HL-60 (cell line): ENCODE results near the gene ITPRIP.

Experiments used
- DNase-seq, 2 experiments: peaks; one replicate each; pipeline ENCODE4 v3.0.0-alpha.2; 2010 to 2020; ENCODE audit warnings: low read depth in 1 of 2, low spot score in 1 of 2
- H3K27ac ChIP-seq: fragments of 250-450 bp; sonication (Bioruptor Pico); replicated peaks from 2 replicates; pipeline ENCODE4 v1.5.1; 2020; ENCODE audit warnings: mild to moderate bottlenecking, moderate library complexity
- H3K27me3 ChIP-seq: fragments of 250-450 bp; sonication (Bioruptor Pico); 2 replicates; pipeline ENCODE4 v1.5.1; 2021; ENCODE audit warnings: mild to moderate bottlenecking, moderate library complexity; ENCODE audit not compliant: insufficient read depth, poor library complexity, severe bottlenecking
- H3K4me3 ChIP-seq: replicated peaks from 2 replicates; pipeline ENCODE4 v1.5.1; 2011; ENCODE audit warnings: mild to moderate bottlenecking, control low read depth, low read length; ENCODE audit not compliant: insufficient read depth
- CTCF ChIP-seq: IDR thresholded peaks from one replicate; pipeline ENCODE4 v1.5.1; 2011; ENCODE audit warnings: low read length, control low read depth, inconsistent platforms; ENCODE audit not compliant: insufficient read depth
- GABPA ChIP-seq: IDR thresholded peaks from 2 replicates; pipeline ENCODE4 v1.6.1; 2012; ENCODE audit warnings: low read depth
- POLR2AphosphoS5 ChIP-seq: IDR thresholded peaks from 2 replicates; pipeline ENCODE4 v1.6.1; 2012; ENCODE audit warnings: low read depth
- REST ChIP-seq: IDR thresholded peaks from 2 replicates; pipeline ENCODE4 v1.6.1; 2012; ENCODE audit warnings: low read depth; ENCODE audit not compliant: insufficient replicate concordance
- SPI1 ChIP-seq: IDR thresholded peaks from 2 replicates; pipeline ENCODE4 v1.6.1; 2012; ENCODE audit warnings: low read depth, mild to moderate bottlenecking, borderline replicate concordance

The ITPRIP gene

GRCh38 chr10:104376784-104377300, 38.6 kb upstream of the ITPRIP start:
- Histone ChIP-seq H3K27me3 (peaks cover 2% of the 10 kb centered on the region), H3K27ac (no peak overlapping the region), H3K4me3 (no peak overlapping the region)
- DNase-seq, result no peak
- TF ChIP-seq GABPA (no peak), POLR2AphosphoS5 (no peak), CTCF (no peak), SPI1 (no peak), REST (no peak)

- TF ChIP-seq SPI1 (no peak), REST (no peak), CTCF (no peak), POLR2AphosphoS5 (no peak), GABPA (no peak)
- no peak for DNase-seq
Measured at GRCh38 chr10:104374591-104374990, 36.3 kb upstream of the ITPRIP start.

GRCh38 chr10:104371753-104372152, 33.5 kb upstream of the ITPRIP start:
- H3K27me3 ChIP-seq, result no peaks in the 10 kb centered on the region
- no peak overlapping the region for H3K4me3 ChIP-seq
- no peak for TF ChIP-seq REST
- TF ChIP-seq POLR2AphosphoS5, result no peak
- no peak overlapping the region for H3K27ac ChIP-seq
- DNase-seq, result no peak

More at GRCh38 chr10:104374591-104374990, 36.3 kb upstream of the ITPRIP start:
- Histone ChIP-seq H3K4me3 (no peak overlapping the region), H3K27me3 (peaks cover 2% of the 10 kb centered on the region), H3K27ac (no peak overlapping the region)

- no peak for DNase-seq
- no peak for TF ChIP-seq CTCF
- no peak for TF ChIP-seq SPI1
- no peak for TF ChIP-seq REST
- no peak for TF ChIP-seq GABPA
- TF ChIP-seq POLR2AphosphoS5, result no peak
- no peak overlapping the region for H3K4me3 ChIP-seq
- H3K27ac ChIP-seq, result no peak overlapping the region
- no peaks in the 10 kb centered on the region for H3K27me3 ChIP-seq
Measured at GRCh38 chr10:104368381-104368780, 30.1 kb upstream of the ITPRIP start.
